B cell (primary cell): ENCODE results near the gene PNMA8B. TPM values are rescaled to one million over a fixed set of nuclear protein-coding genes. Genes with fewer than 3 reads are reported as not detected.

ENCODE experiments used
- ATAC-seq: fragments of 200-7000 bp; cut with Tn5 transposase; one replicate; pipeline ENCODE4 v1.10.0; 2021; ENCODE audit warnings: low read depth, mild to moderate bottlenecking, moderate number of reproducible peaks, moderate library complexity
- CTCF ChIA-PET: fragments of 350-600 bp; sonication (Branson Sonifier 250); formaldehyde crosslinking; loops from one replicate; lab custom pipeline; 2021; ENCODE audit warnings: antibody characterized with exemption, inconsistent platforms; lab: Charles Lee
- POLR2A ChIA-PET: fragments of 350-600 bp; sonication (Branson Sonifier 250); formaldehyde crosslinking; loops from one replicate; lab custom pipeline; 2021; ENCODE audit warnings: antibody characterized with exemption; lab: Charles Lee
- DNase-seq: peaks from one replicate; pipeline ENCODE4 v3.0.0; 2013
- H2AFZ ChIP-seq: 2 replicates; pipeline ENCODE4 v1.6.1; 2012; ENCODE audit warnings: mild to moderate bottlenecking, low read depth, low read length; ENCODE audit not compliant: insufficient read depth, poor library complexity, severe bottlenecking
- H3K27ac ChIP-seq, 2 donors: 1 replicate in 1 of 2; 2 replicates in 1 of 2; pipeline ENCODE4 v1.5.1; 2012 to 2013; ENCODE audit warnings: low read length in 2 of 2, mild to moderate bottlenecking in 2 of 2, moderate library complexity in 1 of 2
- H3K27me3 ChIP-seq, 4 experiments: fragments of 200-600 bp in 1 of 4; sonication (generic) in 1 of 4; replicated peaks in 1 of 4; 1 replicate in 2 of 4; 2 replicates in 2 of 4; pipeline versions ENCODE4 v1.6.1 to v1.7.0; 2013 to 2016; ENCODE audit warnings: low read length in 3 of 4, mild to moderate bottlenecking in 2 of 4, mixed read lengths in 1 of 4, moderate library complexity in 1 of 4; ENCODE audit not compliant: insufficient read depth in 4 of 4, control insufficient read depth in 3 of 4; ENCODE audit errors: control extremely low read depth in 1 of 4
- H3K36me3 ChIP-seq, 2 experiments: replicated peaks in 1 of 2; 1 replicate in 1 of 2; 2 replicates in 1 of 2; pipeline versions ENCODE4 v1.6.1 to v1.7.1; 2013; ENCODE audit warnings: low read length in 1 of 2; ENCODE audit not compliant: insufficient read depth in 2 of 2, control insufficient read depth in 1 of 2; ENCODE audit errors: control extremely low read depth in 1 of 2, extremely low read depth in 1 of 2
- H3K4me1 ChIP-seq, 2 donors: fragments of 200-600 bp in 1 of 2; sonication (generic) in 1 of 2; 1 replicate in 1 of 2; 2 replicates in 1 of 2; pipeline versions ENCODE4 v1.5.1 to v1.6.1; 2013 to 2017; ENCODE audit warnings: low read length in 2 of 2; ENCODE audit not compliant: control insufficient read depth in 2 of 2, insufficient read depth in 2 of 2
- H3K4me2 ChIP-seq: replicated peaks from 2 replicates; pipeline ENCODE3; 2012; ENCODE audit warnings: mild to moderate bottlenecking, low read depth, low read length; ENCODE audit not compliant: poor library complexity, severe bottlenecking
- H3K4me3 ChIP-seq, 5 experiments: fragments of 200-600 bp in 1 of 5; sonication (generic) in 1 of 5; 1 replicate in 3 of 5; 2 replicates in 2 of 5; pipeline versions ENCODE4 v1.5.1 to v1.7.0; 2011 to 2016; ENCODE audit warnings: low read length in 4 of 5, mild to moderate bottlenecking in 4 of 5, low read depth in 2 of 5, control low read depth in 1 of 5, moderate library complexity in 1 of 5; ENCODE audit not compliant: insufficient read depth in 1 of 5; ENCODE audit errors: control extremely low read depth in 1 of 5, extremely low read depth in 1 of 5
- H3K79me2 ChIP-seq: fragments of 200-600 bp; sonication (generic); one replicate; pipeline ENCODE4 v1.6.0; 2016; ENCODE audit warnings: low read length; ENCODE audit not compliant: control insufficient read depth, insufficient read depth
- H3K9ac ChIP-seq: fragments of 200-600 bp; sonication (generic); 2 replicates; pipeline ENCODE4 v1.6.1; 2017; ENCODE audit warnings: mild to moderate bottlenecking, low read length, moderate library complexity
- H3K9me3 ChIP-seq, 3 donors: one replicate each; pipeline versions ENCODE4 v1.6.1 to v1.7.1; 2013; ENCODE audit warnings: low read length in 2 of 3; ENCODE audit not compliant: control insufficient read depth in 2 of 3, insufficient read depth in 1 of 3; ENCODE audit errors: control extremely low read depth in 1 of 3
- H4K20me1 ChIP-seq: 2 replicates; pipeline ENCODE4 v1.6.0; 2012; ENCODE audit warnings: mild to moderate bottlenecking, low read length; ENCODE audit not compliant: insufficient read depth, control insufficient read depth, poor library complexity, severe bottlenecking
- H3K27ac Mint-ChIP-seq: one replicate; pipeline ENCODE4 v1.8.0; 2021; ENCODE audit warnings: mixed read lengths
- H3K27me3 Mint-ChIP-seq: one replicate; pipeline ENCODE4 v1.8.0; 2021; ENCODE audit warnings: mixed read lengths
- H3K4me1 Mint-ChIP-seq: one replicate; pipeline ENCODE4 v1.8.0; 2021; ENCODE audit warnings: mixed read lengths
- H3K4me3 Mint-ChIP-seq: one replicate; pipeline ENCODE4 v1.8.0; 2021; ENCODE audit warnings: mixed read lengths
- H3K9me3 Mint-ChIP-seq: one replicate; pipeline ENCODE4 v1.8.0; 2022; ENCODE audit warnings: mixed read lengths; ENCODE audit not compliant: insufficient read depth
- EZH2 ChIP-seq: IDR thresholded peaks from 2 replicates; pipeline ENCODE4 v1.6.1; 2012; ENCODE audit warnings: borderline replicate concordance, low read depth, mild to moderate bottlenecking, moderate library complexity, low read length; ENCODE audit not compliant: insufficient read depth, poor library complexity, severe bottlenecking
- WGBS: methylation state at CpG from one replicate; pipeline ENCODE4 v1.1.5; 2013; ENCODE audit warnings: missing lambda C conversion rate; ENCODE audit not compliant: insufficient coverage; 5-methylcytosine and 5-hydroxymethylcytosine counted together
- intact Hi-C: fragments of 100-400 bp; cut with micrococcal nuclease; formaldehyde crosslinking; loops from one replicate; pipeline ENCODE4 v1.10.0; 2022
- polyA plus RNA-seq: library from polyadenylated mRNA; depleted of rRNA; stranded (reverse); fragments of >200 nt; gene quantifications from 2 replicates; pipeline ENCODE4 v1.2.3, GENCODE V29; 2012
- total RNA-seq, 2 donors: library from RNA; stranded (reverse); fragments of 120-200 nt in 1 of 2; gene quantifications; 1 replicate in 1 of 2; 2 replicates in 1 of 2; pipeline versions ENCODE4 v1.2.3 to v1.2.4, GENCODE V29; 2013 to 2022
- TF ChIP-seq, protein P1 (sequence below): fragments of 200-600 bp; IDR thresholded peaks from one replicate; pipeline ENCODE4 v1.8.0; 2022; ENCODE audit warnings: antibody characterized with exemption, mild to moderate bottlenecking

Gene PNMA8B
- total and polyA plus RNA-seq, 2 donors (not counting 1 experiment from before 2014, with no cell fraction given), result 0.10 to 0.32 TPM

DNA sequence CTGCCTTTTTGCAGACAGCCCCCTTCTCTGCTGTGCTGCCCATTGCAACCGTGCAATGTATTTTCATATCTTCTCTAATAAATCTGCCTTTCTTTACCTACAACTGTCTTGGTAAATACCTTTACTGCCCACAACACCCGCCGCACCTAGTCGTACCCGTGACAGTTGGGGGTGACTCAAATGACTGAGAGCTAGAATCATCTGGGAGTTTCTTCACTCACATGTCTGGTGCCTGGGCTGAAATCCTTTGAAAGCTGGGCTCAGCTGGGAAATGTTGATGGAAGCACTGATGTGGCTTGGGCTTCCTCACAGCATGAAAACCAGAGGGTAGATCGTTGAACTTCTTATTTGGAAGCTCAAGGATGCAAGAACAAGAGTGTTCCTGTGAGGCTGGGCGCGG is 21.5 kb downstream of the PNMA8B start:
- Histone ChIP-seq H3K79me2 (no peaks in the 10 kb centered on the region), H4K20me1 (no peaks in the 10 kb centered on the region), H3K36me3 (no peaks in the 10 kb centered on the region), H3K4me3 (no peak overlapping the region), H3K9me3 (no peaks in the 10 kb centered on the region), H3K9ac (no peak overlapping the region), H3K27ac (no peak overlapping the region), H3K4me1 (peaks cover 6 to 8% of the 10 kb centered on the region in 2 donors), H3K27me3 (peaks cover 0 to 32% (median 13%) of the 10 kb centered on the region in 4 experiments), H3K4me2 (no peak overlapping the region), H2AFZ (no peak overlapping the region)
- 81% methylated on average over 7 of the region's 8 CpGs for WGBS
- POLR2A ChIA-PET, result no interaction called here
- H3K9me3 Mint-ChIP-seq, result no peaks in the 10 kb centered on the region
- DNase-seq, result no peak
- no peak for ATAC-seq
- intact Hi-C loops, result no loop called here
- no peak for TF ChIP-seq EZH2
- TF ChIP-seq, protein P1, sequence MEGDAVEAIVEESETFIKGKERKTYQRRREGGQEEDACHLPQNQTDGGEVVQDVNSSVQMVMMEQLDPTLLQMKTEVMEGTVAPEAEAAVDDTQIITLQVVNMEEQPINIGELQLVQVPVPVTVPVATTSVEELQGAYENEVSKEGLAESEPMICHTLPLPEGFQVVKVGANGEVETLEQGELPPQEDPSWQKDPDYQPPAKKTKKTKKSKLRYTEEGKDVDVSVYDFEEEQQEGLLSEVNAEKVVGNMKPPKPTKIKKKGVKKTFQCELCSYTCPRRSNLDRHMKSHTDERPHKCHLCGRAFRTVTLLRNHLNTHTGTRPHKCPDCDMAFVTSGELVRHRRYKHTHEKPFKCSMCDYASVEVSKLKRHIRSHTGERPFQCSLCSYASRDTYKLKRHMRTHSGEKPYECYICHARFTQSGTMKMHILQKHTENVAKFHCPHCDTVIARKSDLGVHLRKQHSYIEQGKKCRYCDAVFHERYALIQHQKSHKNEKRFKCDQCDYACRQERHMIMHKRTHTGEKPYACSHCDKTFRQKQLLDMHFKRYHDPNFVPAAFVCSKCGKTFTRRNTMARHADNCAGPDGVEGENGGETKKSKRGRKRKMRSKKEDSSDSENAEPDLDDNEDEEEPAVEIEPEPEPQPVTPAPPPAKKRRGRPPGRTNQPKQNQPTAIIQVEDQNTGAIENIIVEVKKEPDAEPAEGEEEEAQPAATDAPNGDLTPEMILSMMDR, result no peak
- no peak overlapping the region for H3K27ac Mint-ChIP-seq
- CTCF ChIA-PET, result interaction anchor here (0.6 kb wide), 1 partner anchor 71 kb away, joined by 3 read pairs; no protein-coding TSS in a partner anchor
- H3K4me1 Mint-ChIP-seq, result no peaks in the 10 kb centered on the region
- peaks cover 51% of the 10 kb centered on the region for H3K27me3 Mint-ChIP-seq
- no peak overlapping the region for H3K4me3 Mint-ChIP-seq

- ChIA-PET POLR2A (no interaction called here), CTCF (no interaction called here)
- H3K9ac ChIP-seq, result no peak overlapping the region
- no peaks in the 10 kb centered on the region for H3K79me2 ChIP-seq
- no peak overlapping the region for H2AFZ ChIP-seq
- ATAC-seq (no peak), DNase-seq (no peak)
- 86% methylated on average over 1 of the region's 4 CpGs for WGBS
- Mint-ChIP-seq H3K9me3 (no peaks in the 10 kb centered on the region), H3K4me1 (no peaks in the 10 kb centered on the region), H3K27me3 (peaks cover 50% of the 10 kb centered on the region), H3K27ac (no peak overlapping the region), H3K4me3 (no peak overlapping the region)
- no peak overlapping the region for H3K4me2 ChIP-seq
- H4K20me1 ChIP-seq, result no peaks in the 10 kb centered on the region
- H3K27ac ChIP-seq, result no peak overlapping the region
- no peak overlapping the region for H3K4me3 ChIP-seq
- H3K27me3 ChIP-seq, result peaks cover 0 to 25% (median 12%) of the 10 kb centered on the region in 4 experiments
- intact Hi-C loops, result no loop called here
- TF ChIP-seq EZH2, result no peak
- TF ChIP-seq, protein P1, result no peak
- H3K36me3 ChIP-seq, result no peaks in the 10 kb centered on the region
- H3K4me1 ChIP-seq, result peaks cover 6 to 8% of the 10 kb centered on the region in 2 donors
- no peaks in the 10 kb centered on the region for H3K9me3 ChIP-seq
Measured at GRCh38 chr19:46472592-46472991, 23.1 kb downstream of the PNMA8B start.
